NB4 (cell line): Measurements from ENCODE around the gene SMIM8.

ENCODE experiments used
- CTCF ChIP-seq: IDR thresholded peaks from one replicate; pipeline ENCODE4 v1.5.1; 2012; ENCODE audit warnings: low read depth, low read length
- MAX ChIP-seq: IDR thresholded peaks from 2 replicates; pipeline ENCODE4 v1.6.1; 2011; ENCODE audit warnings: low read depth, low read length
- POLR2A ChIP-seq: IDR thresholded peaks from 2 replicates; pipeline ENCODE4 v1.6.1; 2011; ENCODE audit warnings: mild to moderate bottlenecking; ENCODE audit not compliant: insufficient read length; ENCODE audit errors: extremely low read depth

GRCh38 chr6:87356181-87356580 is 33.8 kb downstream of the SMIM8 start:
- TF ChIP-seq CTCF (no peak), MAX (no peak), POLR2A (no peak)
